Measurements from ENCODE around the gene RBM44. TPM values are rescaled to one million over a fixed set of nuclear protein-coding genes. Genes with fewer than 3 reads are reported as not detected.
"Not testable (repeated sequence)": the region's sequence is repeated elsewhere in the genome, so short reads cannot be mapped to it uniquely, and the experiment has no call there.

The RBM44 gene
- total RNA-seq, 1 experiment from 2014 or later, result 0.51 TPM

- no peak for TF ChIP-seq EZH2phosphoT487 (IDR thresholded peaks at IDR 0.05; ENCODE audit: borderline replicate concordance, low read length)
- no peak for TF ChIP-seq EZH2 (IDR thresholded peaks at IDR 0.05; ENCODE audit: low read length, unreplicated experiment)
- TF ChIP-seq, protein P1, sequence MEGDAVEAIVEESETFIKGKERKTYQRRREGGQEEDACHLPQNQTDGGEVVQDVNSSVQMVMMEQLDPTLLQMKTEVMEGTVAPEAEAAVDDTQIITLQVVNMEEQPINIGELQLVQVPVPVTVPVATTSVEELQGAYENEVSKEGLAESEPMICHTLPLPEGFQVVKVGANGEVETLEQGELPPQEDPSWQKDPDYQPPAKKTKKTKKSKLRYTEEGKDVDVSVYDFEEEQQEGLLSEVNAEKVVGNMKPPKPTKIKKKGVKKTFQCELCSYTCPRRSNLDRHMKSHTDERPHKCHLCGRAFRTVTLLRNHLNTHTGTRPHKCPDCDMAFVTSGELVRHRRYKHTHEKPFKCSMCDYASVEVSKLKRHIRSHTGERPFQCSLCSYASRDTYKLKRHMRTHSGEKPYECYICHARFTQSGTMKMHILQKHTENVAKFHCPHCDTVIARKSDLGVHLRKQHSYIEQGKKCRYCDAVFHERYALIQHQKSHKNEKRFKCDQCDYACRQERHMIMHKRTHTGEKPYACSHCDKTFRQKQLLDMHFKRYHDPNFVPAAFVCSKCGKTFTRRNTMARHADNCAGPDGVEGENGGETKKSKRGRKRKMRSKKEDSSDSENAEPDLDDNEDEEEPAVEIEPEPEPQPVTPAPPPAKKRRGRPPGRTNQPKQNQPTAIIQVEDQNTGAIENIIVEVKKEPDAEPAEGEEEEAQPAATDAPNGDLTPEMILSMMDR (conservative IDR thresholded peaks at IDR 0.05; ENCODE audit: low read depth, low read length), result no peak
- Histone ChIP-seq H4K20me1 (ENCODE audit: low read length) (no peaks in the 10 kb centered on the region), H3K4me2 (ENCODE audit: low read length) (no peak overlapping the region), H3K4me3 (ENCODE audit: low read length) (no peak overlapping the region), H3K79me2 (ENCODE audit: low read length) (no peaks in the 10 kb centered on the region), H3K4me1 (ENCODE audit: insufficient read depth, low read length) (no peaks in the 10 kb centered on the region), H3F3A (ENCODE audit: low read length, unreplicated experiment) (no peaks in the 10 kb centered on the region), H3K9me2 (replicated peaks; ENCODE audit: low read length) (no peaks in the 10 kb centered on the region), H3K9me3 (ENCODE audit: low read length) (no peaks in the 10 kb centered on the region), H3K27me3 (ENCODE audit: low read length) (no peaks in the 10 kb centered on the region), H3K27ac (ENCODE audit: low read length) (no peak overlapping the region), H3K9ac (ENCODE audit: low read length) (no peak overlapping the region), H3K36me3 (ENCODE audit: low read depth, low read length) (peaks cover 45% of the 10 kb centered on the region), H2AFZ (ENCODE audit: low read length) (no peak overlapping the region)
- POLR2A ChIA-PET (ENCODE audit: unreplicated experiment), result no interaction called here
- no TSS peak for BruUV-seq (replicated peaks)
- intact Hi-C loops (cut with micrococcal nuclease), result no loop called here
- no peak for ATAC-seq
- CTCF ChIA-PET, result no interaction called here
- no peak for DNase-seq
Measured at GRCh38 chr2:237760506-237761502, 37.8 kb upstream of the RBM44 start.

GRCh38 chr2:237762291-237763182 lies 36.0 kb upstream of the RBM44 start:
- H2AFZ ChIP-seq (ENCODE audit: low read length); CTCF ChIA-PET; POLR2A ChIA-PET (ENCODE audit: unreplicated experiment); H3K79me2 ChIP-seq (ENCODE audit: low read length); H3K4me1 ChIP-seq (ENCODE audit: insufficient read depth, low read length); H3K9me3 ChIP-seq (ENCODE audit: low read length); H3K4me3 ChIP-seq (ENCODE audit: low read length); H3K4me2 ChIP-seq (ENCODE audit: low read length); H3F3A ChIP-seq (ENCODE audit: low read length, unreplicated experiment); intact Hi-C loops (cut with micrococcal nuclease); DNase-seq; H3K9ac ChIP-seq (ENCODE audit: low read length); H3K9me2 ChIP-seq (replicated peaks; ENCODE audit: low read length); H4K20me1 ChIP-seq (ENCODE audit: low read length); BruUV-seq (replicated peaks); ATAC-seq; H3K27ac ChIP-seq (ENCODE audit: low read length); H3K27me3 ChIP-seq (ENCODE audit: low read length): not testable (repeated sequence)
- H3K36me3 ChIP-seq (ENCODE audit: low read depth, low read length), result peaks cover 33% of the 10 kb centered on the region

DNA sequence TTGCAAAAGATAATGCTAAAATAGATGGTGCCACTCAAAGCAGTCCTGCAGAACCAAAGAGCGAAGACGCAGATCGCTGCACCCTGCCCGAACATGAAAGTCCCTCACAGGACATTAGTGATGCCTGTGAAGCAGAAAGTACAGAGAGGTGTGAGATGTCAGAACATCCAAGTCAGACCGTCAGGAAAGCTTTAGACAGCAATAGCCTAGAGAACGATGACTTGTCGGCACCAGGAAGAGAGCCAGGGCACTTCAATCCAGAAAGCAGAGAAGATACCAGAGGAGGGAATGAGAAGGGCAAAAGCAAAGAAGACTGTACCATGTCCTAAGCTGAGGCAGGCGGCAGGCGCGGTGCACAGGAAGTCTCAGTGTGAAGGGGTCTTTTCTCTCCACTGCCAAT lies 34.8 kb upstream of the RBM44 start:
- intact Hi-C loops (cut with micrococcal nuclease), result no loop called here
- Histone ChIP-seq H3K4me3 (ENCODE audit: low read length) (no peak overlapping the region), H3K4me1 (ENCODE audit: insufficient read depth, low read length) (no peaks in the 10 kb centered on the region), H3F3A (ENCODE audit: low read length, unreplicated experiment) (no peaks in the 10 kb centered on the region), H3K36me3 (ENCODE audit: low read depth, low read length) (peaks cover 26% of the 10 kb centered on the region), H3K9me2 (replicated peaks; ENCODE audit: low read length) (no peaks in the 10 kb centered on the region), H3K27me3 (ENCODE audit: low read length) (no peaks in the 10 kb centered on the region), H3K27ac (ENCODE audit: low read length) (no peak overlapping the region), H3K9me3 (ENCODE audit: low read length) (no peaks in the 10 kb centered on the region), H4K20me1 (ENCODE audit: low read length) (no peaks in the 10 kb centered on the region), H3K9ac (ENCODE audit: low read length) (no peak overlapping the region), H3K79me2 (ENCODE audit: low read length) (no peaks in the 10 kb centered on the region), H3K4me2 (ENCODE audit: low read length) (no peak overlapping the region), H2AFZ (ENCODE audit: low read length) (no peak overlapping the region)
- BruUV-seq (replicated peaks), result no TSS peak
- CTCF ChIA-PET, result no interaction called here
- no peak for ATAC-seq
- no peak for DNase-seq
- POLR2A ChIA-PET (ENCODE audit: unreplicated experiment), result no interaction called here
- TF ChIP-seq EZH2phosphoT487 (IDR thresholded peaks at IDR 0.05; ENCODE audit: borderline replicate concordance, low read length) (no peak), EZH2 (IDR thresholded peaks at IDR 0.05; ENCODE audit: low read length, unreplicated experiment) (no peak)
- TF ChIP-seq, protein P1 (conservative IDR thresholded peaks at IDR 0.05; ENCODE audit: low read depth, low read length), result no peak

GRCh38 chr2:237765122-237765521 lies 33.5 kb upstream of the RBM44 start:
- ATAC-seq; H3F3A ChIP-seq (ENCODE audit: low read length, unreplicated experiment); H3K9me3 ChIP-seq (ENCODE audit: low read length); CTCF ChIA-PET; H3K9ac ChIP-seq (ENCODE audit: low read length); H3K4me3 ChIP-seq (ENCODE audit: low read length); H3K4me1 ChIP-seq (ENCODE audit: insufficient read depth, low read length); H3K27me3 ChIP-seq (ENCODE audit: low read length); H3K9me2 ChIP-seq (replicated peaks; ENCODE audit: low read length); H2AFZ ChIP-seq (ENCODE audit: low read length); BruUV-seq (replicated peaks); DNase-seq; POLR2A ChIA-PET (ENCODE audit: unreplicated experiment); H3K27ac ChIP-seq (ENCODE audit: low read length); H4K20me1 ChIP-seq (ENCODE audit: low read length); intact Hi-C loops (cut with micrococcal nuclease); H3K79me2 ChIP-seq (ENCODE audit: low read length); H3K4me2 ChIP-seq (ENCODE audit: low read length): not testable (repeated sequence)
- peaks cover 25% of the 10 kb centered on the region for H3K36me3 ChIP-seq (ENCODE audit: low read depth, low read length)
